Hippocampal formation (tissue), 2 donors: ENCODE results near the gene GSTO1.

Experiments
- DNase-seq, 2 donors: peaks; one replicate each; lab custom pipeline; 2025; lab: John Stamatoyannopoulos, UW

Gene GSTO1

DNA sequence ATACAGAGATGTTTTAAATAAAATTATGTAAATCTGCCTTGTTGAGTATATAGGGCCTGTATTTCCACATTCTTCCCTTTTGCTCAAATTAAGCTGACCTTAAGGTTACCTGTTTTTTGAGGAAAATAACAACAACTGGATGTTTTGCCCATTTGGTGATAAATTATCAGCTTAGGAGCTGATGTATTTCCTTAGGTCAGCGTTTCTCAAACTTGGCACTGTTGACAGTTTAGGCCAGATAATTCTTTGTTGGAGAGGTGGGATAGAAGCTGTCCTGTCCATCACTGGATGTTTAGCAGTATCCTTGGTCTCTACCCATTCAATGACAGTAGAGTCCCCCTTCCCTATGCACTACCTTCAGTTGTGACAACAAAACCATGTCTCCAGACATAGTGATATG is 21.5 kb downstream of the GSTO1 start:
- no peak for DNase-seq

DNA sequence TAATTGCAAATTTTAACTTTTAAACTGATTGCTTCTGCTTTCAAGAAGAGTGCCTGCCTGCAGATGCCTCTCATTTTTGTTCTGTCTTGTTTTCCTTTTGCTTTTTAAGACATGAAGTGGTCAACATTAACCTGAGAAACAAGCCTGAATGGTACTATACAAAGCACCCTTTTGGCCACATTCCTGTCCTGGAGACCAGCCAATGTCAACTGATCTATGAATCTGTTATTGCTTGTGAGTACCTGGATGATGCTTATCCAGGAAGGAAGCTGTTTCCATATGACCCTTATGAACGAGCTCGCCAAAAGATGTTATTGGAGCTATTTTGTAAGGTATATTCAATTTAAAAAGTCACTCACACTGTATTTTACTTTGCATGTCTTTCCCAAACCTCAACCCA is 23.1 kb downstream of the GSTO1 start:
- no peak for DNase-seq

DNA sequence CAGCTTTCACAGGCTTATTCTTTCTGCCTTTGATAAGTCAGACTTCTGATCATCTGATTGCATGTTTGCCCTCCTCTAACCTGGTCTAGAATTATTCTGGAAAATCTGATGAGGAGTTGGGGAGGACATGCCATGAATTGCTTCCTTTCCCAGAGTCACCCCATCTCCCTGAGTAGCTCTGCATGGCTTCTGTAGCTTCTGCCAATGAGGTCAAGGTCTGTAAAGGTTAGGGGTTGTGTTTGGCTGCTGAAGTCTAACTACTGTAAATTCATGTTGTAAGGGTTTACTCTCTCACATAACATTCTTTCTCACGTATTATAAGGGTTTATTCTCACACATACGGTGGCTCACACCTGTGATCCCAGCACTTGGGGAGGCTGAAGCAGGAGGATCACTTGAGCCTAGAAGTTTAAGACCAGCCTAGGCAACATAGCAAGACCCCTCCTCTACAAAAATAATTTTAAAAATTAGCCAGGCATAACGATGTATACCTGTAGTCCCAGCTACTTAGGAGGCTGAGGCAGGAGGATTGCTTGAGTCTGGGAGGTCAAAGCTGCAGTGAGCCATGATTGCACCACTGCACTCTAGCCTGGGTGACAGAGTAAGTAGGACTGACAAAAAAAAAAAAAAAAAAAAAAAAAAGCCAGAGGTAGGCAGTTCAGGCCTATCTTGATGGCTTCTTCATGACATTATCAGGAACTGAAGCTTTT is 25.0 kb downstream of the GSTO1 start:
- DNase-seq: no peak

DNA sequence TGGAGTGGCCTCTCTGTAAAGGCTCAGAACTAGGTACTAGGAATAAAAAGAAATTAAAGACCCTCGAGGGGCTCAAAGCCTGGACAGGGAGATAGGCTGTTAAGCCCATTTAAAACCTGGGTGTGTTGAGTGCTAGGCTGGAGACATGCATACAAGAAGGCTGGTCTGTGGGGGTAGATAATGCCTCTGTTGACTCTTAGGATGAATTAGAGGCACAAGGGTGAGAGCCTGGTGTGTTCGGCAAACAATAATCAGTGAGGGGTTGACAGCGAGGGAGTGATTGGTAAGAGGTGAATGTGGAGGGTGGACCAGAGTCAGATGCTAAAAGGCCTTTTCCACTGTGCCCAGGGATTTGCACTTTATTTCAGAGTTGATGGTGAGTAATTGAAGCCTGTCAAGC is 27.0 kb downstream of the GSTO1 start:
- no peak for DNase-seq

DNA sequence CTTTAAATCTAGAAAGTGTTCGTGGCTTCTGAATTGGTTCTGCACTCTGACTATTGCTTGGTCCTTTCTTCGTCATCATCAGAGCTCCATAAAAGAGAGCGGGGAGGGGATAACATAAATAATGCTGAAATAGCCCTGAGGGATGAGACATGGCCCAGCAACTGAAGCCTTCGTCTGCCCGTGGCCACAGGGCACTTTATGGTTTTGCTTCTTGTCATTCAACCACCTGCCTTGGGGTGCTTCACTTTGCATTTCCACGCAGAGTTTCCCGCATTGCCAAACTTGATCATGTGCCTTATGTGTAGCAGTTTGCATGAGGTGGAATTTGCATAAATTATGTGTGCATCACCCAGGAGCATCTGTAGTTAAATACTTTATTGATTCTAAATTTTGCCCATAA is 30.2 kb downstream of the GSTO1 start:
- no peak for DNase-seq

DNA sequence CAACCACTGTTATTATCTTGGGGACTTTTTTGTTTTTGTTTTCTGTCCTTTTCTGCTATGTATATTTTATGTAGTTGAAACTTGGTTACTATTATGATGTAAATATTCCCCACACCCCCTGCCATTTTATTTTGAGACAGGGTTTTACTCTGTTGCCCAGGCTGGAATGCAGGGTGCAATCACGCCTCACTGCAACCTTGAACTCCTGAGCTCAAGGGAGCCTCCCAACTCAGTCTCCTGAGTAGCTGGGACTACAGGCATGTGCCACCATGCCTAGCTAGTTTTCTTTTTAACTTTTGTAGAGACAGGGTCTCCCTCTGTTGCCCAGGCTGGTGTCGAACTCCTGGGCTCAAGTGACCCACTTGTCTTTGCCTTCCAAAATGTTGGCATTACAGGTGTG is 32.2 kb downstream of the GSTO1 start:
- DNase-seq: no peak

DNA sequence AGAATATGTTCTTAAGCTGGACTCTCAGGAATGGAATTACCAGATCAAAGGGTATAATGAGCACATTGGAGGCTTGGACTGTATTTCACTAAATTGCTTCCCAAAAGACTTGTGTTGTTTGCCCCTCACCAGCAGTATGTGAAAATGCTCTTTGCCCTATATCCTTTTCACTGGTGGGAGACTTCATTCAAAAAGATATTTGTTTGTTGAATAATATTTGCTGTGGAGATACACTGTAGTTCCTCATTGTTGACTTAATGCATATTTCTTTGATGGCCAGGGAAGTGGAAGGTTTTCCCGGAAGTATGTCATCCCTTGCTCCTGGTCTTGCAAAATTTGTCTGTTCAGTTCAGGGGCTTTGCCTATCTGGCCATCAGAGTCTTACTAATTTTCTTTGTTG is 33.7 kb downstream of the GSTO1 start:
- DNase-seq: no peak

DNA sequence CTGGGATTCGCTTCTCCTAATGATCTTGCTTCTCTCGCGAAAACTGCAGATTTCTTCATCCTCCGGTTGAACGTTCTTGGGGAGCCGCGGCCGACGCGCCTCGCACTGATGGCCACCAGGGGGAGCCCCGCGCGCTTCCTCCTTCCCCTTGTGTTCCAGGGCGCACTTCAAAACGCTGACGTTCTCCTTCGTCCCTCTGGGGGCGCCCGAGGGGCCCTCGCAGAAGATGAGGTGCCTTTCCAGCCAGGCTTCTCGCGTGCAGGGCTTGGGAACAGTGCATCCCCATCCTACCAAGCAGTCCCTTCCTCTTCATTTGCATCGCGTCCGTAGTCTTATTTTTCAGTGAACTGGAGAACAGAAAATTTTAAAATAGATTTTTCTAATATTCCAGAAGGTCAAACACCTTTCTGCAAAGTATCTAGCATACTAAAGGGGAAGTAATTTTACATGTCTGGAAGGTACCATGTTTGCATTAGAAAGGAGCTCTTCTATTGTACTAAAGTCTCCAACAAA is 36.8 kb downstream of the GSTO1 start:
- peak; percentile 77 to 90 for DNase-seq

DNA sequence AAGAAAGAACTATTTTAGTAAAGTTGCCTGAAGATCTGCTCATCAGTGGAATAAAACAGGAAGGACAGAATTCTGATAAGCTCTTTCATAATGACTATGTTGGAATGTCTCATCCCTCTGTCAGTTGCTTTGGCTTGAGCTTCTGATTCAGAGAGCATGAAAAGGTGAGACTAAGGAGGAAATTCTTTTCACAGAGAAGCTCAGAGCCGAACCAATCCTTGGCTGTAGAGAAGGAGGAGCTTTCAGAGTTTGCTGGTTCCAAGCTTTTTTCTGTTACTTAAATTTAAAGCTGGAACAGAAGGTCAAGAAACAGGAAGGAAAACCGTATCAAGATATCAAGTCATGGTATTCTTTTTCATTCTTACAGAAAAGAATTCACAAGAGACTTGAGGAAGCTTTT is 38.3 kb downstream of the GSTO1 start:
- DNase-seq: no peak

DNA sequence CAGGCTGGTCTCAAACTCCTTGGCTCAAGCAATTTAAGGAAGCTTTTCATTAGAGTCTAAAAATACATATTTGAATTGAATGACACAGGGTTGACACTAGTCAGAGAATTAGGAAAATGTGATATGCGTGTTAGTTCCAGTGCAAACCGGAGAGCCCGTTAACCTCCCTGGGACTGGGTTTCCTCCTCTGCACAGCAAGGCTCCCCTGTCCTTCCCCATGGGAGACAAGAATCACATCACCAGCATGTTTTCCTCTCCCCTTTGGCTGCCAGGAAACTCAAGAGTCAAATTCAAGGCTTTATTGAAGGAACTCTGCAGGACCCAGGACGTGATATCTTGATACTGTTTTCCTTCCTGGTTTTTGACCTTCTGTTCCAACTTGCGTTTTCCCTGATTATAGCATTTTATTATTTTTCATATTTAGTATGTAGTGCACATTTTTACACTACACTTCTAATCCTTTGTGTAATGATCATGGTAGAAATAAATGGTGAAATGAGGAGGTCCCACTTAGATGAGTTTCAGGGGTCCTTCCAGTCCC is 39.2 kb downstream of the GSTO1 start:
- DNase-seq: no peak

DNA sequence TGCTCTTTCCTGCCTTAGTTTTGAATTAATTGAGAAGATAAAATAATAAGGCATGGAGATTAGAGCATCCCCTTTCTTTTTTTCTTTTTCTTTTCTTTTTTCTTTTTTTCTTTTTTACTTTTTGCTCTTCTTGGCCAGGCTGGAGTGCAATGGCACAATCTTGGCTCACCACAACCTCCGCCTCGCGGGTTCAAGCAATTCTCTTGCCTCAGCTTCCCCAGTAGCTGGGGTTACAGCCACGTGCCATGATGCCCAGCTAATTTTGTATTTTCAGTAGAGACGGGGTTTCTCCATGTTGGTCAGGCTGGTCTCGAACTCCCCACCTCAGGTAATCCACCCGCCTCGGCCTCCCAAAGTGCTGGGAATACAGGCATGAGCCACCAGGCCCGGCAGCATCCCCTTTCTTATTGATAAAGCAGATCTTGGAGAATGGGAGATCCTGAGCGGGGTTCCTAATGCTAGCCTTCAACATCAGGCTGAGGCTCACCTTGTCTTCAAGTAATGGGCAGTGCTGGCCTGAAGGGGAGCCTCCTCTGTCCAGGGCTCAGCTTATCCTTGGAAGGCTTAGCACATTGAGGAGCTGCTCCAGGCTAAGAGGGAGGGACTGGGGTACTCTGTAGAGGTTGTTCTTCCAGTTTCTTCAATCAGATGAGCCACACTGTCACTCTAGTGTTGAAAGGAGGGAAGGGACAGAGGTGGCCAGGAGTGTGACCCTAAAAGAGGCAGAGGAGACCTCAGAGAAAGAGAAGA is 42.2 kb downstream of the GSTO1 start:
- DNase-seq: no peak

DNA sequence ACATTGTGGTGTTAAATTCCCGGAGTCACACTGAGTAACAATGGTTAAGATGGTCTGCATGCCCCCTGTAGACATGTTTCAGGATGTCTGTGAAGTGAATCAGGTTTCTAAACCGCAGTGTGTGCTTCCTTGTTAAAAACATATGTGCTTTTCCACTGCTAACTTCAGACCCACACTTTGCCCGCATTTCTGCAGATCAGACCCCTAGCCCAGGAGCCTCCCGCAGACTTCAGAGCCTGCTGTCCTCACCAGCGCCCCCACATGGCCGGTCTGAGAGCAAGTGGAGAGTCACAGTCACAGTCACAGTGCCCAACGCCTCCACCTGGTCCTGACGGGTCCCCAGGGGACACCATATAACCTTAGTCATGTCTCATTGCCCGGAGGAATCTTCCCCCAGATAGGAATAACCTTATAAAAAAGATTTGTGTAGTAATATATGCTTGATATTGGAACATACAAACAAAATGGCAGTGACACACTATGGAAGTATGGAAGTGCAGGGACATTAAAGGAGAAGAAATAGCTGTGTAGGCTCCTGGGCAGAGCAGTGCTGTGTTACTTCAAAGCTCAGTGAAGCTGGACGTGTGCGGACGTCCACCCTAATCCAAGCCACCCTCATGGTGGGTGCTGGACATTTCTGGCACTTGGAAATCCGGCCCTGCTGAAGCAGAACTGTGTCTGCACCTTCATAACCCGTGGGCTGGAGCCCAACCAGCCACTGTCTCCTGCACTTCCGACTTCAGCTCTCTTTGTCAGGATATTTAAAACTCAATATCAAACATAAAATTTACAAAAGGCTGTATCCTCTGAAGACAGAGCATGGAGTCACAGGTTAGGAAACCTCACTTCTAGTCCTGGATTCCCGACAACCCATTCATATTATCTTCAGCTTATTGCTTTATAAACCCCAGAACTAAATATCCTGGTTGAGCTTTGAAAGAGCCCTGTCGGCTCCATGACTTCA is 43.3 kb downstream of the GSTO1 start:
- no peak for DNase-seq

DNA sequence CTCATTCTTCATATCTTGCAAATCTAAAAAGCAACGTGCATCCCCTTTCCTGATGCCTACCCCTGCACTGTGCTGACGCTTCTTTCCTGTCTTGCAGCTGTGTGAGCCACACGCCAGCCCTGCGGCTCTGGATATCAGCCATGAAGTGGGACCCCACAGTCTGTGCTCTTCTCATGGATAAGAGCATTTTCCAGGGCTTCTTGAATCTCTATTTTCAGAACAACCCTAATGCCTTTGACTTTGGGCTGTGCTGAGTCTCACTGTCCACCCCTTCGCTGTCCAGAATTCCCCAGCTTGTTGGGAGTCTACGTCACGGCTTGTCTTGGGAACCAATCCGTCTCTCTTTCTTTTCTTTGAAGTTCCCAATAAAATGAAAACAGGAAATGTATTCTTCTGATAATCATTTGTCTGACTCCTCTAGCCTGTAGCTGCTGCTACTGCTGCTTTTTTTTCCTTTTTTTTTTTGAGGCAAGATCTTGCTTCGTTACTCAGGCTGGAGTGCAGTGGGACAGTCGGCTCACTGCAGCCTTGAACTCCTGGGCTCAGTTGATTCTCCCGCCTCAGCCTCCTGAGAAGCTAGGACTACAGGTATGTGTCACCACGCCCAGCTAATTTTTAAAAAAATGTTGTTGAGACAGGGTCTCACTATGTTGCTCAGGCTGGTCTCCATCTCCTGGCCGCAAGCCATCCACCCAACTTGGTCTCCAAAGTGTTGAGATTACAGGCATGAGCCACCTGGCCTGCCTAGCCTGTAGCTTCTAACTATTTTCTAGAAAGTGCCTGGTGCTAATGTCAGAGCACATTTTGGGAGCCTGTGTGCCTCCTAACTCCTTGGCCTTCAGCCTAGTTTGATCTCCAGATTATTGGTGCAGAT is 44.6 kb downstream of the GSTO1 start:
- no peak for DNase-seq

DNA sequence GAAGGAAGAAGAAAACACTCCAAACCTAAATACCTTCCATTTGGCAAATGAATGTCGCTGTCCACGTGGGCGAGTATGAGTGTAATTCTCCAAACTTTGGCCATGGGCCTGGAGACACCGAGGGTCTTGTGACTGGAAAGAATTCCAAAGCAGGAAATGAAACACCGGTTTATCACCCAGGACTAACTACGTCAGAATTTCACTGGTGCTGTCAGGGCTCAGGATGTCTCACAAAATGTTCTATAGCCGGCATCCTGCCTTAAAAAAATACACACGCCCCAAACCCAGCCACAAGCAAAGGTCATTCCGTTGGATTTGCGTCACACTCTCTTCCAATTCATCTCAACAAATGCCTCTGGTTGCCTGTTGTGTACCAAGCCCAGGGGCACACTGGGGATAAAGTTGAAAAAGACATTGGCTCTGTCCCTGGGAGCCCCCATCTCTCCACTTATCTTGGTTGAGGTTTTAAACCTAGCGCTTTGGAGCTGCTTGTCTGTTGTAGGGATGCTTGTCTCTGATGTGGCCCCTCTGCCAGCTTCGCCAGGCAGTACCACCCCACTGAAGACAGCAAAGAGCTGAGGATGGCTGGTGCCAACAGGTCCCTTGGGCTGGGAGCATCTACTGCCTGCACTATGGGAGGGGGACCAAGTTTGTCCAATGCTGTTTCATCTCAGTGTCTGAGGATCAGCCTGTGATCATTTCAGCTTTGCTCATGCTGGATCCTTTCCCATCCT is 45.5 kb downstream of the GSTO1 start:
- DNase-seq: no peak

DNA sequence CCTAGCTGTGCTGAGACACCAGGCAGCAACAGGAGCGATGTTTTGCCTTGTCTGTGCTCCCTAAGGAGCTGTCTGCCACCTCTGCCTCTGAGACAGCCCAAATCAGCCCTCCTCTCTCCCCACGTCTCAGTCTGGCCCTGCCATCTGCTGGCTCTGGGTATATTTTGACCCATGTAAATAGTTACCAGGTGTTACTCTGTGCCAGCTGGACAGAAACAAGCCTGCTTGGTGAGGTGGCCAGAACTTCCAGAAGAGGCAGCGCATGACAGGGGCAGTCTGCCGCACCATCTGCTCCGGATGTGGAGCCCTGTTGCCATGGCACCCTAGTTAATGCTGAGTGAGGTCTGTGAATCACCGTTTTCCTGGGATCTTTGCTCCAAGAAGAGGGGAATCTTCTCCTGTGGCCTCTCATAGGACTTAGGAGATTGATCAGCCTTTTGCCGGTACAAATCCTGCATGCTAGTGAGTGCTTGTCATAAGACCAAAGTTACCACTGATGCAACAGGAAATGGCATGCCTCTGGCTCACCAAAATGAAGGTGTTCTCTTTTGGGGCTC is 46.1 kb downstream of the GSTO1 start:
- DNase-seq: peak; percentile 25 to 60

DNA sequence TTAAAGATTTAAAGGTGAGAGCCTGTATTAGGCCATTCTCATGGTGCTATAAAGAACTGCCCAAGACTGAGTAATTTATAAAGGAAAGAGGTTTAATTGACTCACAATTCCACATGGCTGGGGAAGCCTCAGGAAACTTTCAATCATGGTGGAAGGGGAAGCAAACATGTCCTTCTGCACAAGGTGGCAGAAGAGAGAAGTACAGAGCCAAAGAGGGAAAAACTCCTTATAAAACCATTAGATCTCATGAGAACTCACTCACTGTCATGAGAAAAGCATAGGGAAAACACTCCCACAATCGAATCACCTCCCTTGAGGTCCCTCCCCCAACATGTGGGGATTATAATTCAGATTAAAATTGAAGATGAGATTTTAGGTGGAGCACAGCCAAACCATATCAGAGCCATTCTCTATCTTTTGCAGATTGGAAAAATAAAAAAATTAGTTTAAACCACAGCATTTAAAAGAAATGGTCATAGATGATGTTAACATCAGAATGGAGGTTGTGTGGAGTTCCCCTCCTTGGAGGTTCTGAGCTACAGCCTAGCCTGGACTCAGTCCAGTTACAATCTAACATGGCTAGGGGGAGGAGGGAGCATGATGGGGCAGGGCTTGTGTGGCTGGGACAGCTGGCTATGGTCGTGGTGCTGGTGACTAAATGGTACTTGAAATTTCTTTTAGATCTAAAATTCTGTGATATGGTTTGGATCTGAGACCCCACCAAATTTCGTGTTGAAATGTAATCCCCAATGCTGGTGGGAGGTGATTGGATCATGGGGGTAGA is 47.4 kb downstream of the GSTO1 start:
- no peak for DNase-seq

DNA sequence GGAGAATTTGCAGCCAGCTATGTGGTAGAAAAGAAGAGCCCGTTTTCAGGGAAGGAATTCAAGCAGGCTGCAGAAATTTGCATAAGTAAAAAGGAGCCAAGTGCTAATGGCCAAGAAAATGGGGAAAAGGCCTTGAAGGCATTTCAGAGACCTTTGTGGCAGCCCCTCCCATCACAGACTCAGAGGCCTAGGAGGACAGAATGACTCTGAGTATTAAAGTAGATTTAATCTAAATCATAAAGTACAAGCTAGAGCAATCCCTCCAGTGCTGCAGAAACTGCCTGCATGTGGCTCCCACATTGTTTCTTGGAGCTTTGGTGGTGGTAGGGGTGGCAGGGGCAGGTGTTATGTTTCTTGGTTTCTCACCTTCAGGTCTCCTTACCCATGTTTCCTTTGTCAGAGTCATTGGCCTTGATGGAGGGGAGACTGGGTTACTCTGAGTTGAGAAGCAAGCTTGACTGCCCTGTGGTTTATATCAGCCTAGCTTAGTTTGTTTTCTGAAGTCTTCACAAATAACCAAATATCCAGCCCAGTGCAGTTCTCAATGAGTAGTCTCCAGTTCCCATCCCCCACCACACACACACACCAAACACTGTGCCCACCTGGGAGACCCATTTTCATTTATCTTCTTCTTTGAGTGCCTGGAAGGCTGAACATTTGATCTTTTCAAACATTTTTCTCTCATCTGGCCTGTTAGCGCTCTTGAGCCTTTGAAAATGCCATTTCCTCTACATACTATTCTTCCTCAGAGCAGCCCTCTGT is 49.1 kb downstream of the GSTO1 start:
- no peak for DNase-seq

DNA sequence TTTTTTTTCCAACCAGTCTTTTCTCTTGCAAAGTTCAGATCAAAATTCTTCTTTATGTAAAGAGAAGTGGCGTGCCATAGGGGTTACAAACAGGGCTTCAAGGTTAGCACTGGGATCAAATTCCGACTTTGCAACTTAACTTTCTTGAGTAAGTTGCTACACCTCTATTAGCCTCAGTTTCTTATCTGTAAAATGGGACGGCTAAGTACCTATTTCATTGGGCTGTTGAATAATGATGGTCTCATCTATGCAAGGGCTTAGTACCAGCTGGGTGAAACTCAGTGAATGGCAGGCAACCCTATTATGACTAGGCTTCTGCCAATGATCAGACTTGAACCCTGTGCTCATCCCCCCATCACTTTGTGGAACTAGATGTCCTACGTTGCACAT is 49.7 kb downstream of the GSTO1 start:
- DNase-seq: no peak
